ENCODE results near the gene EFL1.
A peak's percentile ranks its signal among the peaks of the same experiment; 100 is the strongest.

The EFL1 gene

DNA sequence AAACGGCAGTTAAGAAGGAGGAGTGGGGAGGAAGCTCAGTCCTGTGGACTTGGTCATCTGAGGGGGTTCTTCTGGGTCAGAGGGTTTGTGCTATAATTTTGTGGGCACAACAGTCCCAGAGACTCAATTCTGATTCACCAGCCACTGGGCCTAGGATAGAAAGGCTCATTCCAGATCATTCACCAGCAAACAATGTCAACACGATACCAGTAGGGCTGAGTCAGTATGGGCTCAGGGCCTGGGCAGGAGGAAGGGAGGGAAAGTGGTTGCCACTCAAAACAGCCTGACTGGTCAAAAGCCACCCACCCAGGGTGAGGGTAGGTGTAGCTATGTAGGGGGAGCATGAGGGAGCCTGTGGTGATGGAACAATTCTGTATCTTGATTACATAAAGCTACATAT lies 129.8 kb downstream of the EFL1 start:
- peak; percentile 67 for DNase-seq (ENCODE audit: low read depth)
- no peak overlapping the region for H3K4me3 ChIP-seq (ENCODE audit: low read depth, low read length)

DNA sequence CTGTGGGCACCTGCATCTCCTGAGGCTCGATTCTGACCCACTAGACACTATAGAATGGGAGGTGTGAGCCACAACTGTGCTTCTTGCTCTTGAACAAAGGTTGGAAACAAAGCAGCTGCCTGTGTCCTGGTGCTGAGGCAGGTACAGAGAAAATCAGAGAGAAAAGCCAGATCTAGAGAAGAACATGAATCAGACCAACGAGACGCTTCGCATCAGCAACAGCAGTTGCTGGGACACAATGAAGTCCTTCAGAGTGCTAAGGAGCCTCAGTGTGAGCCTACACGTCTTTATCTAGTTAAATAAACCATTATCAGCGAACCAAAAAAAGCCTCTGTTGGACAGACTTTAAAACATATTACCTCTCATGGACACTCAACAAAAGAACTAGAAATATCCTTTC lies 130.4 kb downstream of the EFL1 start:
- no peak for DNase-seq (ENCODE audit: low read depth)
- H3K4me3 ChIP-seq (ENCODE audit: low read depth, low read length): no peak overlapping the region

DNA sequence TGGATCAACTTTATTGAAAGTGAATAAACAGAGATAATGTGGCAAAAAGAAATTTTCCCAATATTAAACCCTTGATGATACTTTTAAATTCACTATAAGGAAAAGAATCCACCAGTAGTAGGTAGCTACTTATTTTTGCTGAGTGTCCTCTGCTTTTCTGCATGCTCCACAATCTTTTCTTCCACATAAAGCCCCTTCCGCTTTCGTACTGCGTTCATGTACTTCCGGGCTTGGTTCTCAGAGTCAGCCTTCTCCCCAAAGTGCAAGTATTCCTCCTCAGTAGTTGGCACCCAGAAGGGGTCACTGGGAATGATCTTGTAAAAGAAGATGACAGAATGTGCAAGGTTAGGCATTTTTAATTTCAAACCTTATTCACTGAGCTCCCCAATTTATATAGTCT lies 132.3 kb downstream of the EFL1 start:
- no peak overlapping the region for H3K4me3 ChIP-seq (ENCODE audit: low read depth, low read length)
- DNase-seq (ENCODE audit: low read depth): no peak

DNA sequence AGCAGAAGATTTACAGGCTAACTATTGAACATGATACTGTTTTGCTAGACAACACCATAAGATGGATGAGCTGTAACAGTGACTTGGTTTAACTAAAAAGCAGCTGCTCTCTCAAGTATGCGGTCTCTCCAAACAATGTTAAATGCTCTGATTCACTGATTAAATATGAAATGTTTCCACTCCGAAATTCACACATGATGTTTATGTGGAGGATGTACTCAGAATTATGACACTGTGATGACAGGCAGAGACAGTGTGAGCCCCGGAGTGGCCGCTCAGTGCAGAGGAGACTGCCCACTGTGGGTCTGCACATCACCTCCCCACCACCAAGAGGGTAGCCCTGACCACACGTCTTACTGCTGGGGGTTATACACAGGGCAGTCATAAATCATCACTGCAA lies 132.8 kb downstream of the EFL1 start:
- H3K4me3 ChIP-seq (ENCODE audit: low read depth, low read length): no peak overlapping the region
- DNase-seq (ENCODE audit: low read depth): peak; percentile 90

DNA sequence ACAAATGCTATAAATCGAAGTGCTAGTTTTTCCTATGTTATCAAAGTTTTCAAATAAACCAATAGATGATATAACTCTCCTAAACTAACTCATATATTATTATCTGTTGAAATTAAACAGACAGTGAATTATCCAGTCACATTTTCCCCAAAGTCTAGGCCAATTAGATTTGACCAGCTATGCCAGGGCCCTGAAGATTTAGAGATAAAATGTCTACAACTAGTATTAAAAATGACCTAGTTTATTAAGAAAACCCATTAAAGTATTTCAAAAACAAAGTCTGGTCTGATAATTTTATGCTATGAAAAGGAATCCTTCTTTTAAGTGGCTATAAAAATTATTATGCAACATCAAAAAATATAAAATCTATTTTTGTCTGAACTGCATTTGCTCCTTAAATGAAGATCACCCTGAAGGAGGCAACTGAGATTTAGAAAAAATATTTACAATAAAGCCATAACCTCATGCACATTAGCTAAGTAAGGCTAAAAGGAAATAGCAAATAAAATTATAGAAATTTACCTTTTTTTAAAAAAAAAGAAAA lies 133.3 kb downstream of the EFL1 start:
- H3K4me3 ChIP-seq (ENCODE audit: low read depth, low read length): no peak overlapping the region
- DNase-seq (ENCODE audit: low read depth): no peak

DNA sequence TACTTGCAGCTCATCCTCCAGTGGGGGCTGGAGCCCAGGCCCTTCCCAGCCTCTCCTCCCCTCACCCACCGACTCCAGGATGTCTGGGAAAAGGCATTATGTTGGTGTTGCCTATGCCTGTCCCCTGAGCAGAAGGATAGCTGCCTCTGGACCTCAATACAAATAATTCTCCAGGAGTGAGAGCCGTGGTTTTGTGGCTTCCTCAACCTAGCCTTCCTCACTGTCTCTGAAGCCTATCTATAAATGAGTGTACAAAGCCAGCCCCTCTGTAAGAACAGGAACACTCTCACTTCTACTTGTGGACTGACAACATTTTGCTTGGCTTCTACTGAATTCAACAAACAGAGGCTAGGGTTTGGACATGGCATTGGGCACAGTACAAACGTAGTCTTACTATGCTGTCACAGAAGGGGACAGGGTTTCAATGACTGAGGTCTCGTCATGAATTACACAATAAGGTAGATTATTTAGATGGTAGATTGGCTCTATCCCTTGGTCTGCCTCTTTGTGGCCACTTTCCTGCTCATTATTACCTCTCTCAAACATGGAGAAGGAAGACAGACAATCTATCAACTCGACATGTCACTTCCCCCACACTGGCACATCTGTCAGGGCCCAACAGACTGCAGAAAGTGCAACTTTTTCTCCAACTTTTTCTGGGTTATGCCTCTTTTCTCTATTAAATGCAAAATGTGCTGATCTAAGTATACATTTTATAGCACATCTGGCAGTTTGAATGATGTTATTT lies 134.0 kb downstream of the EFL1 start:
- no peak overlapping the region for H3K4me3 ChIP-seq (ENCODE audit: low read depth, low read length)

DNA sequence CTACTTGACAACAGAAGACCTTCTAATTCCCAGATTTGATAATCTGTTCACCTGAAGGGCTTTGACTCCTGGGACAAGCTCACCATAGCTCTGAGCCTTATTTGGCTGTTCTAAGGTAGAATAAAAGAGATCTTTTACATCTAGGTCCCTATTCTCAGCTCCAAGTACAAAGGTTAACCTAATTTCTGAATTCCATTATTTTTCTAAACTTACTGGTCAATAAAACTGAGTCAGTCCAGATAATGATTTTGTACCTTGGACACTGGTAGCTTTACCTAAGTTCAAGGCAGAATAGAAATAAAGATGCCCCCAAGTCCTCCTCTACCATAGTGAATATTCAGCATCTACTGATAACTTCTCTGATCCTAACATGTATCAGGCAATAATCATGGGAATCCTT lies 135.0 kb downstream of the EFL1 start:
- H3K4me3 ChIP-seq (ENCODE audit: low read depth, low read length): no peak overlapping the region
- DNase-seq (ENCODE audit: low read depth): no peak

More for the DNA sequence above, 134.0 kb downstream of the EFL1 start:
- no peak for DNase-seq (ENCODE audit: low read depth)

DNA sequence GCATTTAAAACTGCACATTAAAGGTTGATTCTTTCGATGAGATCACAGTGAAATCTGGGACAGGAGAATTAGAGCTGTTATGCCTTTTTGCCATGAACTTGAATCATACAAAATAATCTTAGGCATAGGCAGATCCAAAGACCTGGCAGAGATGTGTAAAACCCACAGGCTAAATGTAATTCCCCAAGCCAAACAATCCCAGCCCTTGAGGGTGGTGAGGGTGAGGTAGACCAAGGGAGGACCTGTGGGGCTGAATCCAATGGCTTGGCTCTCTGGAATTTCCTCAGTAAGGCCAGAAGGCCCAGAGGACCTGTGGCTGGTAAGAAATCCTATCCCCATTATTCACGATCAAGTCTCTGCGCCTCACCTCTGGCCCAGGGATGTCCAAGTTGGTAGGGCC lies 136.2 kb downstream of the EFL1 start:
- DNase-seq (ENCODE audit: low read depth): no peak
- H3K4me3 ChIP-seq (ENCODE audit: low read depth, low read length): no peak overlapping the region

DNA sequence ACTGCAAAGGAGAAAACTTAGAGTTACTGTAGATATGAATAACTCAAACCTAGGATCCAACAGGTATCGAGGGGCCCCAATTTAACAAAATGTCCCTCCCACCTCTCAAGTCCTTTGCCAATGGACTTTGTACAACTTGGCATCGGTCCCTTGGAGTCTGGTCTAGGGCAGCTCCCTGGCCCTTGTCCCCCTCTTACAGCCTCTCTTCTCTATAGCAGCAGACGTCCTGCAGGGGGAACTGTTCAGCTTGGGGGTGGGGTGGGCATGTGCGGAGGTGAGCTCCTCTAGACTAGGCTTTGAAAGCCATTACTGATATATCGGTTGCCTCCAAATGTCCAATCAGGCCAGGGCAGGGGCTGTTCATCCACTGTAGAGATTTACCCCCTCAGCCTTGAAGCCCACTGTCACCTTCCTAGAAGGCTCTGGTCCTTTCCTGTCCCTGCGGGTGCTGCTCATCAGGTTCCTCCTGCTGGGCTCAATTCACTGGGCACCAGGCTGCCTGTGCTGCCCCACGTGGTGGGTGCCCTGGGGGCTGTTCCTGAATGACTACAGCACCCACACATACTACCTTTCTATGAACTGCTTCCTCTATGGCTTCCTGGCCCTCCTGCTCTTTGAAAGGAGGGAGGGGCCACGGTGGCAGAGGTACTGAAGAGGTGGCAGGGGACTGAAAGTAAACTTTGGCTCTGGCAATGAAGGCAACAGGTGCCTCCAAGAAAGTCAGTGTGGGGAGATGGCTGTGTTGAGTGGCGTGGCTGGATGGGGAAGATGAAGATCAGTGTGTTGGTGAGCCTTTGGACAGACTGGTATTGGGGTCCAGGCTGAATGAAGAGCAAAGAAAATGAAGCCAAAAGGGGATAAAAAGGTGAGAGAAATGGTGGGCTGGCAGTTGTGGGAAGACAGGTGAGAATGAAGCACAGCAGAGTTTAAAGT lies 137.9 kb downstream of the EFL1 start:
- no peak overlapping the region for H3K4me3 ChIP-seq (ENCODE audit: low read depth, low read length)
- no peak for DNase-seq (ENCODE audit: low read depth)

DNA sequence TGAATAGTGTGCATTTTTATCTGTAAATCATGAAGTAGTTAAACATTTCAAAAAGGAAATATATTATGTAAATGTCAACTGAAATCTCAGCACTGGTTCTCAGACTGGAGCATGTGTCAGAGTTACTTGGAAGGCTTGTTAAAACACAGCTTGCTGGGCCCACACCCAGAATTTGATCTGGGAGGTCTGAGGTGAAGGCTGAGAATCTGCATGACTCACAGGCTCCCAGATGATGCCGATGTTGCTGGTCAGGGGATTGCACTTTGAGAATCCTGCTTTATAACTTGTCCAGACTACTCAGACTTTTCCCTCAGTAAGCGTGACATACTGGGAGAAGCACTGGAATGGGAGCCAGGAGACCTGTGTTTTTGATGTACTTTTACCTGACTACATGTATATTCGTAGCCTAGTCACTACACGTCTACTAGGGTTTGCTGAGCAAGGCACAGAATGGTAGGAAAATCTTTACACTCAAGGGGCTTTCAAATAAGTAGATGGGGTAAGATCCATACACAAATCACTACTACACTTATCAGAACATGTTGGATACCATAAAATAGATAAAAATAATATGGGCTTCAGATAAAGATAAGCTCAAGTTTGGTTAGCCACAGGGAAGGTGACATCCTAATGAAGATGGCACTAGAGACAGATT lies 139.7 kb downstream of the EFL1 start:
- peak; percentile 94 for DNase-seq (ENCODE audit: low read depth)
- H3K4me3 ChIP-seq (ENCODE audit: low read depth, low read length): no peak overlapping the region

DNA sequence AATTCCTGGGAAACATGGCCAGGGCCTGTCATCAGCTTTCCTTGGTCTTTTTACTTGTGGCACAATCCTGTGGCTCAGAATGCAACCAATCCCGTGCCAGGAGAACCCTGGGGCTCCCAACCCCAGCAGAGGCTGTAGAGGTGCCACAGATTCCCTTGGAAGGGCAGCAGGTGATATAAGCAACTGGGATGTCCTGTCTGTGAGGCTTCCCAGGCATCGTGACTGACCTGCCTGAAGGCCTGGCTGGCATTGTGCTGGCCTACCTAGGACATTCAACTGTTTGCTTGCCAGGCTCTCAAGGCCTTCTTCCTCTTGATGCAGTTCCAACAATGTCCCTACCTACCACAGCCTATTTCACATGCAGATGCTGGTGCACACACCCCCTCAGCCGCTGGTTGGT lies 144.5 kb downstream of the EFL1 start:
- DNase-seq (ENCODE audit: low read depth): no peak
- H3K4me3 ChIP-seq (ENCODE audit: low read depth, low read length): no peak overlapping the region

DNA sequence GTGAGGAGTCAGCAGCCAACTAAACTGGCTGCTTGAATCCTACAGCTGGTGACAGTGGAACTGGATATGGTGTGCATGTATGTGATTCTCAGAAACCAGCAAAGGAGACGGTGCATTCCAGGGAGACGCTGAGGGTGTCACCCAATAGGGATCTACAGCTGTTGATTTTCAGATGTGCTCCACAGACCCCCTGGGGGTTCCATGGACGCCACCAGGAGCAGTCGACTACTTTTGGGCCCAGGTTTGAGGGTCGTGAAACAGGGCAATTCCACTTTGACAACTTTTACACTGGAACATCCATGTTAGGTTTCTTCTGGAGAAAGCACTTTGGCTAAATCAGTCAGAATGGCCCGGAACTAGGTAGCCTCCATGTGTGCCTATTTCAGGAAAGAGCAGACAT lies 145.2 kb downstream of the EFL1 start:
- DNase-seq (ENCODE audit: low read depth): no peak
- H3K4me3 ChIP-seq (ENCODE audit: low read depth, low read length): no peak overlapping the region

DNA sequence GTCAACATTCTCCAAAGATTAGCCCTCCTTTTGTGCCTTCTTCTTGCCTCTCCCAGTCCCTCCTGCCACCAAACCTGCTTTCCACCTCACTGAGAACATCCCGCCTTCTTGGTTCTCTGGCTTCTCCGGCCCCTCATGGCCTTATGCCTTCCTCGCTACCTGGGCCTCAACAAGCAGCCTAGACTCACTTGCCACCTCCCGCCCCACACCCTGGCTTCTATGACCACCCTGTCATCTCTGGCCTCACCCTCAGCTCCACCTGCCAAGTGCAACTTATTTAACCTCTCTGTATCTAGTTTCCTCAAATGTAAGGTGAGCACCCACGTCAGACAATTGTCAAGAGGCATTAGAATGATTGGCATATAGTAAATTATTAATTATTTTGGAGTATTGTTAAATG lies 147.9 kb downstream of the EFL1 start:
- H3K4me3 ChIP-seq (ENCODE audit: low read depth, low read length): no peak overlapping the region
- no peak for DNase-seq (ENCODE audit: low read depth)

DNA sequence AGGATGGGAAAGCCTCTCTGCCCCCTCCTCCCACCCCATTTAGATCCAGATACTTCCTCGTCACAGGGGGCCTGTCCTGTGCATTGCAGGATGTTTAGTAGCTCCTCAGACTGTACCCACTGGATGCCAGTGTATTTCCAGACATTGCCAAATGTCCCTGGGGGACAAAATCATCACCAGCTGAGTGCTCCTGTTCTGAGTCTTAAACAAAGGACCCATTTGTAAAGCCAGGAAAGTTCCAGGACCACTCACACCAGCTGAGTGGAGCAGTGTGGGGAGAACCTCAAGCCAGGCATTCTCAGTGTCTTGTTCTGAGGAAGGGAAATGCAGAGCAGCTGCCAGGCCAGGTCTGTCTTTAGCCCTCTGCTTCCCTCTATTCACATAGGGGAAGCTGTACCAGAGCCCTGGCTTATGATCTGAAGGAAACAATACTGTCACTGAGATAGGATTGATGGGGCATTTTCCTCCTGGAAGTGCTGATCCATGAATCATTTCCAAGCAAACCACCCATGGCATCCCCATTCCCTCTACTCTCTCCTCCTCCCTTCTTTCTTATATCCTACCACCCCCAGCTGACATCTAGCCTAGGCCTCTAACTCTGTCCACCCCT lies 149.3 kb downstream of the EFL1 start:
- no peak for DNase-seq (ENCODE audit: low read depth)
- H3K4me3 ChIP-seq (ENCODE audit: low read depth, low read length): no peak overlapping the region

DNA sequence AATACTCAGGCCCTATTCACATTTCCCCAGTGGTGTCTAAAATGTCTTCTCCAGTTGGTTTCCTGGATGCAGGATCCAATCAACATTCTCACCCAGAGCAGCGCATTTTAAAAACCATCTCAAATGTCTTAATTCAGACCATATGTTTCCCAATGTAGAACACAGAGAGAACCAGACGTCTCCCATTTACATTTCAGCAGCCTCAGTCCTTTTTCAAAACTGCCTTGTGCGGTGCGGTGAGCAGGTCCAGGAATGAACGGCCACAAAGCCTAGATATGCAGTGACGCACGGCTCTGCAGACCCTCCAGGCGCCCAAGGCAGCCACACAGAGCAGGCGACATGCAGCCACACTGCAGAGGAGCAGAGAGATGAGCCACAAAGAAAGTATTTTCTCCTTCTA lies 150.6 kb downstream of the EFL1 start:
- no peak overlapping the region for H3K4me3 ChIP-seq (ENCODE audit: low read depth, low read length)
- no peak for DNase-seq (ENCODE audit: low read depth)

DNA sequence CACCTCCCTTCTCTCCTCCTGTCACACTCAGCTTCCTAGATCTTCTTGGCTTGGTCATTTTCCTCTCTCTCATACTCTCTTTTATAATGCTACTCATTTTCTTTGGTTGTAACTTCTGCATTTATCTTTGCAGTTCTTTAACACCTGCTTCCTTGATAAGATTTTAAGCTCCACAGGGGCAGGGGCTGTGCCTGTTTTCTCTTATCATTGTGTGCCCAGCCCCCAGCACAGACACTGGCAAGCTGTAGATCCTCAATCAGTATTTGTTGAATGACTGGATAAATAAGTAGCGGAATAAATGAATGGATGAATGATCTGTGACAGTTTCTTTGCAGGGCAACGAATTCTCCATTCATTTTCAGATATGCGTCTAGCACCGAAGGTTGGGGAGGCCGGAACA lies 152.4 kb downstream of the EFL1 start:
- no peak overlapping the region for H3K4me3 ChIP-seq (ENCODE audit: low read depth, low read length)
- DNase-seq (ENCODE audit: low read depth): no peak

DNA sequence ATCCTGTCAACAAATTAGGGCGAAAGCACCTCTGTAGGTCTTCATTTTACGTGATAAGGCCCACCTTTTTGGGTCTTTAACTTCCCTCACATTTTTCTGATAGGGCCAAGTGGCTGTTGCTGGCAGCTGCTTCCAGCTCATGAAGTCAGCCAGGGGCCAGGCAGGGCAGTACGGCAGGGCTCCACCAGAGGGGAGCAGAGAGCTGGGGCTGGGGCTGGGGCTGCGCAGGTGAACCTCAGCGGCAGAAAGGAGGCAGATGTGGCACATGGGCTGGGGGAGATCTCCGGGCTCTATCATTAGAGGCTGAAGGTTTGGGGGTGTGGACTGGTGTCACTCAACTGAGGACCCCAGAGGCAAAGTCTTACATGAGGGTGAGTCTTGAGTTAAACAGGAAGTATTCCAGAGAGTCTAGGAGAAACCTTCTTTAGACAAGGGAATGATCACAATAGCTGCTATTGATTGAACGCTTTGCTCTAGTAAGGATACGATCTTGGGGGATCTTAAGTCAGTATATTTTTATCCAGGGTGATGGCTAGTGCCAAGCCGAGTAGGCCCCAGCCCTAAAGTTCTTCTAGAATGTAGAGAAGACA lies 153.9 kb downstream of the EFL1 start:
- no peak for DNase-seq (ENCODE audit: low read depth)

DNA sequence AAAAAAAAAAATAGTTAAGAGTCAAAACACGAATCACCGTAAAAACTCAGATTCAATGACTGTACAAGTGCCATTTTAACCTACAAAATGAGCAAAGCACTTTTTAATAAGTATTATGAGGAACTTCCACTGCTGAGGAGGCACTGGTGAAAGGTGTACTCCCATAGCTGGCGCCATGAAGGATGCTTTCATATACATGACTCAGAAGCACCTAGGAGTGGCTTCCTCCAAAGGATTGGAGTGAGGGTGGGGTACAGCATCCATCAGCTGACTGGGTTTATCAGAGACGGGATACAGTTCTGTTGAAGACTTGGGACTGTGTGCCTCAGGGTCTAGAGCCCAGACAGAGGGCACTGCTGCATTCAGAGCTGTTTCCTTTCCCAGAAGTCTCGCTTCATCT lies 155.9 kb downstream of the EFL1 start:
- DNase-seq (ENCODE audit: low read depth): no peak
- H3K4me3 ChIP-seq (ENCODE audit: low read depth, low read length): no peak overlapping the region

More for the DNA sequence above, 153.9 kb downstream of the EFL1 start:
- no peak overlapping the region for H3K4me3 ChIP-seq (ENCODE audit: low read depth, low read length)

Data from skeletal muscle cell (primary cell).